Neural crest cell (in vitro differentiated cells): Measurements from ENCODE around the gene TXNDC9. TPM values are rescaled to one million over a fixed set of nuclear protein-coding genes. Genes with fewer than 3 reads are reported as not detected.
A peak's percentile ranks its signal among the peaks of the same experiment; 100 is the strongest.
"Not testable (repeated sequence)": the region's sequence is repeated elsewhere in the genome, so short reads cannot be mapped to it uniquely, and the experiment has no call there.

Source experiments
- DNase-seq: peaks from one replicate; pipeline ENCODE4 v3.0.0; 2021; ENCODE audit warnings: low read depth, mixed read lengths, low spot score
- H3K27ac Mint-ChIP-seq: one replicate; pipeline ENCODE4 v1.8.0; 2021; ENCODE audit warnings: mild to moderate bottlenecking, mixed read lengths; ENCODE audit not compliant: unreplicated experiment
- H3K27me3 Mint-ChIP-seq: 2 replicates; pipeline ENCODE4 v1.8.0; 2021; ENCODE audit warnings: low read depth, mild to moderate bottlenecking, mixed read lengths
- H3K36me3 Mint-ChIP-seq: 2 replicates; pipeline ENCODE4 v1.8.0; 2021; ENCODE audit warnings: low read depth, mild to moderate bottlenecking, mixed read lengths
- H3K4me1 Mint-ChIP-seq: 2 replicates; pipeline ENCODE4 v1.8.0; 2021; ENCODE audit warnings: mixed read lengths
- H3K4me3 Mint-ChIP-seq: one replicate; pipeline ENCODE4 v1.8.0; 2021; ENCODE audit warnings: mild to moderate bottlenecking, mixed read lengths
- H3K9me3 Mint-ChIP-seq: 2 replicates; pipeline ENCODE4 v1.8.0; 2021; ENCODE audit warnings: mixed read lengths
- total RNA-seq: library from RNA; stranded (reverse); gene quantifications from 2 replicates; pipeline ENCODE4 v1.2.1, GENCODE V29; 2021
- TF ChIP-seq, protein P1 (sequence below): fragments of 200-600 bp; sonication (generic); conservative IDR thresholded peaks from 2 replicates; pipeline ENCODE4 v1.5.0; 2021; ENCODE audit warnings: antibody characterized with exemption, mild to moderate bottlenecking

TXNDC9 gene
- total RNA-seq, 1 donor from 2014 or later: 30.7 TPM

DNA sequence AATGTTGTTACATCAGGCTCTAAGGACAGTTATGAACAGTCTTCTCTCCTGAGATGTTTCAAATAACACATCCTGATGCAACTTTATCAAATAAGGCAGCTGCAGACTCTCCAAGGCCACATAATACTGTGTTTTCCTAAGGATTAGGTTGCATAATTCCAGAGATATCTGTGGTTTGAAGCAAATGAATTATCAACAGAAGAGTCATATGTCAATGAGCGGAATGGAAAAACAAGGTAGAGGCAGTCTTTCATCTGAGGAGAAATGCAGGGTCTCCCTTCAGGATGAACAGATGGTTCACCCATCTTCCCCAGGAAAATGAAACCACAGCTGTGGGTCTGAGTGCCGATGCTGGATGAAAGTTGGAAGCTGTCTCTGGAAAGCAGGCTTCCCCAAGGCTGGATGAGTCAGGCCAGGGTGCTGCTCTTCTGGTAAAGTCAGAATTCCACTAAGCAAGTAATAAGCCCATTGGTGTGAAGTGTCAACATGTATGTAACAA, 57.3 kb downstream of the TXNDC9 start:
- Mint-ChIP-seq H3K4me3 (no peak overlapping the region), H3K4me1 (no peaks in the 10 kb centered on the region), H3K27ac (peak overlapping the region; percentile 27), H3K27me3 (no peaks in the 10 kb centered on the region), H3K9me3 (peaks cover 12% of the 10 kb centered on the region), H3K36me3 (peaks cover 33% of the 10 kb centered on the region)
- DNase-seq: no peak
- TF ChIP-seq, protein P1, sequence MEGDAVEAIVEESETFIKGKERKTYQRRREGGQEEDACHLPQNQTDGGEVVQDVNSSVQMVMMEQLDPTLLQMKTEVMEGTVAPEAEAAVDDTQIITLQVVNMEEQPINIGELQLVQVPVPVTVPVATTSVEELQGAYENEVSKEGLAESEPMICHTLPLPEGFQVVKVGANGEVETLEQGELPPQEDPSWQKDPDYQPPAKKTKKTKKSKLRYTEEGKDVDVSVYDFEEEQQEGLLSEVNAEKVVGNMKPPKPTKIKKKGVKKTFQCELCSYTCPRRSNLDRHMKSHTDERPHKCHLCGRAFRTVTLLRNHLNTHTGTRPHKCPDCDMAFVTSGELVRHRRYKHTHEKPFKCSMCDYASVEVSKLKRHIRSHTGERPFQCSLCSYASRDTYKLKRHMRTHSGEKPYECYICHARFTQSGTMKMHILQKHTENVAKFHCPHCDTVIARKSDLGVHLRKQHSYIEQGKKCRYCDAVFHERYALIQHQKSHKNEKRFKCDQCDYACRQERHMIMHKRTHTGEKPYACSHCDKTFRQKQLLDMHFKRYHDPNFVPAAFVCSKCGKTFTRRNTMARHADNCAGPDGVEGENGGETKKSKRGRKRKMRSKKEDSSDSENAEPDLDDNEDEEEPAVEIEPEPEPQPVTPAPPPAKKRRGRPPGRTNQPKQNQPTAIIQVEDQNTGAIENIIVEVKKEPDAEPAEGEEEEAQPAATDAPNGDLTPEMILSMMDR: no peak

DNA sequence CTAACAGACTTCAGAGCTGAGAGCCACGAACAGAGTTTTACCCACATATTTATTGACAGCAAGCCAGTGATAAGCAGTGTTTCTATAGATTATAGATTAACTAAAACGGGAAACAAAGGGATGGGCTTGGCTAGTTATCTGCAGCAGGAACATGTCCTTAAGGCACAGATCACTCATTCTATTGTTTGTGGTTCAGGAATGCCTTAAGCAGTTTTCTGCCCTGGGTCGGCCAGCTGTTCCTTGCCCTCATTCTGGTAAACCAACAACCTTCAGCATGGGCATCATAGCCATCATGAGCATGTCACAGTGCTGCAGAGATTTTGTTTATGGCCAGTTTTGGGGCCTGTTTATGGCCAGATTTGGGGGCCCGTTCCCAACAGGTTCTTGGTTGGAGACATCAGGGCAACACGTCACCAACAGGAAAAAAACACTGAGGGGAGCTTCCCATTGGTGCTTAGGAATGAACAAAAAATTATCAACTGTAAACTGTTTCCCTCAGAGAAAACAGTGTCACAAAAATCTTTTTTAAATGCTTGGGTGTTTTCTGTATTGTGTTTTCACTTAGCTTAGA, 57.9 kb downstream of the TXNDC9 start:
- H3K4me3 Mint-ChIP-seq, H3K27me3 Mint-ChIP-seq, DNase-seq, H3K4me1 Mint-ChIP-seq, H3K27ac Mint-ChIP-seq: not testable (repeated sequence)
- peaks cover 12% of the 10 kb centered on the region for H3K9me3 Mint-ChIP-seq
- peaks cover 33% of the 10 kb centered on the region for H3K36me3 Mint-ChIP-seq

DNA sequence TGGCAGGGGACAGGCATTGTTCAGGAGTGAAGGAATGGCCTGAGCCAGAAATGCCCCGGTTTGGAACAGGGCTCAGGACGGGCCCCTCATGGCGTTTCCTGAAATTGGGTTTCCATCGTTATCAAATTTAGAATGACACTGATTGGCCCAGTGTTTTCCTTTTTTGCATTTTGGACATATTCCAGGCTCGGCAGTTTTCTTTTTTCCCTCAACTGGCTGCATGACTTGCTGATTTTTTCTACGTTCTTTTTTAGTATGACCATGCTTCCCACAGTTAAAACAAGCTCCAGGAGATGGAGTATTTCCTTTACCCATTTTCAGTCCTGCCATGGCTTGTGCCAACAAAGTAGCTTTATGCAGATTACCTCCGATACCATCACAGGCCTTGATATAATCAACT, 60.3 kb downstream of the TXNDC9 start:
- Mint-ChIP-seq H3K36me3 (peaks cover 35% of the 10 kb centered on the region), H3K27me3 (no peaks in the 10 kb centered on the region), H3K27ac (no peak overlapping the region), H3K4me1 (no peaks in the 10 kb centered on the region), H3K9me3 (peaks cover 13% of the 10 kb centered on the region), H3K4me3 (no peak overlapping the region)
- no peak for DNase-seq
- TF ChIP-seq, protein P1: no peak

Other genes with a start within 250 kb of the TXNDC9 start
- 0.23 and 0.37 TPM in 2 replicates for gene C2orf15, start 194.6 kb downstream of the TXNDC9 start, total RNA-seq
- gene TSGA10, start 181.4 kb downstream of the TXNDC9 start, total RNA-seq: 5.8 and 7.9 TPM in 2 replicates
- 6.8 and 8.2 TPM in 2 replicates for gene LIPT1, start 181.4 kb downstream of the TXNDC9 start, total RNA-seq
- 31.7 and 36.3 TPM in 2 replicates for gene MITD1, start 155.3 kb downstream of the TXNDC9 start, total RNA-seq
- gene MRPL30, start 155.1 kb downstream of the TXNDC9 start, total RNA-seq: 44.3 and 47.9 TPM in 2 replicates
- gene LYG2, start 80.7 kb downstream of the TXNDC9 start, total RNA-seq: not detected in 2 replicates
- gene LYG1, start 35.1 kb downstream of the TXNDC9 start, total RNA-seq: 1.7 and 1.9 TPM in 2 replicates
- 49.0 and 50.5 TPM in 2 replicates for gene EIF5B, start 1.1 kb upstream of the TXNDC9 start, total RNA-seq
- gene REV1, start 153.7 kb upstream of the TXNDC9 start, total RNA-seq: 48.6 and 49.9 TPM in 2 replicates